ENCODE data around the gene ZDHHC9. TPM values are rescaled to one million over a fixed set of nuclear protein-coding genes. Genes with fewer than 3 reads are reported as not detected.
A peak's percentile ranks its signal among the peaks of the same experiment; 100 is the strongest.

ZDHHC9 gene
- total and polyA plus RNA-seq, 9 of the 15 experiments (the other 6 are each of a cell fraction or from before 2014, with no cell fraction given): 6.8 to 22.4 (median 9.1) TPM

- TF ChIP-seq ZNF696 (CRISPR knock-in tag; conservative IDR thresholded peaks at IDR 0.05) (no peak), IRF1 (CRISPR knock-in tag; IDR thresholded peaks at IDR 0.05; ENCODE audit: borderline replicate concordance) (no peak), ARHGAP35 (IDR thresholded peaks at IDR 0.05; ENCODE audit: partially characterized antibody) (no peak), ZNF347 (CRISPR knock-in tag; IDR thresholded peaks at IDR 0.05; ENCODE audit: low read depth) (no peak), RAD21 (CRISPR knock-in tag; conservative IDR thresholded peaks at IDR 0.05 in 1 of 2, IDR thresholded peaks at IDR 0.05 in 1 of 2) (peak; percentile 66 to 72), PHTF2 (CRISPR knock-in tag; IDR thresholded peaks at IDR 0.05) (no peak), PHB (CRISPR knock-in tag; IDR thresholded peaks at IDR 0.05) (no peak), DPF2 (IDR thresholded peaks at IDR 0.05) (no peak), MIER1 (IDR thresholded peaks at IDR 0.05; ENCODE audit: low read depth) (no peak), ILK (tag; IDR thresholded peaks at IDR 0.05; ENCODE audit: borderline replicate concordance, low read depth) (no peak), POLR3G (IDR thresholded peaks at IDR 0.05; ENCODE audit: extremely low read depth, insufficient read length, insufficient replicate concordance) (no peak), EP300 (IDR thresholded peaks at IDR 0.05; ENCODE audit: low read length) (no peak), E2F6 (IDR thresholded peaks at IDR 0.05; ENCODE audit: borderline replicate concordance in 1 of 2, extremely low read depth in 1 of 2, insufficient read depth in 1 of 2, insufficient read length in 1 of 2, low read depth in 1 of 2, low read length in 1 of 2, poor library complexity in 1 of 2, severe bottlenecking in 1 of 2) (peak in 1 of 2 experiments; percentile 20), ZNF124 (CRISPR knock-in tag; IDR thresholded peaks at IDR 0.05) (no peak), BCOR (IDR thresholded peaks at IDR 0.05) (no peak), HEY1 (CRISPR knock-in tag; IDR thresholded peaks at IDR 0.05; ENCODE audit: borderline replicate concordance) (no peak), JUND (IDR thresholded peaks at IDR 0.05; ENCODE audit: borderline replicate concordance, low read depth, low read length) (0 out of 2 replicates have a peak, but pooled peaks have one; percentile 3), JUND (tag; IDR thresholded peaks at IDR 0.05; ENCODE audit: borderline replicate concordance, low read depth, low read length) (no peak), NCOA6 (IDR thresholded peaks at IDR 0.05) (no peak), ARID1B (IDR thresholded peaks at IDR 0.05) (no peak), CHD1 (IDR thresholded peaks at IDR 0.05; ENCODE audit: low read length) (no peak), TEAD4 (IDR thresholded peaks at IDR 0.05; ENCODE audit: low read length) (no peak), TEAD4 (CRISPR knock-in tag; IDR thresholded peaks at IDR 0.05; ENCODE audit: borderline replicate concordance) (no peak), RUNX1 (IDR thresholded peaks at IDR 0.05; ENCODE audit: low read depth) (no peak), ZNF740 (CRISPR knock-in tag; IDR thresholded peaks at IDR 0.05) (peak; percentile 97), ZNF740 (tag; IDR thresholded peaks at IDR 0.05) (peak in 1 of 2 experiments; percentile 62; a peak in 1 of 4 replicates), ZNF384 (IDR thresholded peaks at IDR 0.05; ENCODE audit: low read depth, low read length) (no peak)
These were observed 89.3 kb downstream of the ZDHHC9 start (continued) for GRCh38 chrX:129754056-129755024.

All from K562 (cell line).